ENCODE measurements around the gene FRY.

DNA sequence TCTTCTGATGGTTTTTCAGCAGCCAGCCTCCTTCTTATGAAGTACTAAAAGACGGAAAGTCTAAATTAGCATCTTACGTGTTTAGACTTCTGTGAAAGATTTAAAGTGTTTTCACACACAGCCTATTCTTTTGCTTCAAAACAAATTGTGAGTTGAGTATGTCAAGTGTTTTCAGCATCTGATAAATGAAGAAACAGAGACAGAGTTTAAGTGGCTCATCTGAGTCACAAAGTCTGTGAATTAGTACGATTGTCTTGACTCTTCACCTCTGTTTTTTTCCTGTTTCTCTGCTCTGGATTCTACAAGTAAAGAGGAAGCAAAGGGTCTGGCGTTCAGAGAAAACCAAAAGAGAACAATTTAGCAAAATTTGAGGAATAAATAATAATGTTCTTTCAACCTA is 116.4 kb downstream of the FRY start:
- TF ChIP-seq EZH2 (IDR thresholded peaks at IDR 0.05) (no peak), POLR2AphosphoS5 (IDR thresholded peaks at IDR 0.05; ENCODE audit: borderline replicate concordance, low read depth, low read length) (no peak), FOXP2 (optimal IDR thresholded peaks at IDR 0.05; ENCODE audit: control extremely low read depth, extremely low read length, insufficient read depth) (no peak)
